A204.1 (cell line): ENCODE measurements around the gene MS4A4E.
"Not testable (repeated sequence)": the region's sequence is repeated elsewhere in the genome, so short reads cannot be mapped to it uniquely, and the experiment has no call there.

Experiments used
- FAIRE-seq: peaks from 2 replicates; lab custom pipeline; 2012; peaks lifted over from hg19 to GRCh38; lab: Jason Lieb, UNC

The MS4A4E gene

GRCh38 chr11:60221181-60221580 lies 21.8 kb downstream of the MS4A4E start:
- no peak for FAIRE-seq

GRCh38 chr11:60214386-60214785 lies 28.6 kb downstream of the MS4A4E start:
- FAIRE-seq, result no peak

GRCh38 chr11:60211206-60211605 lies 31.7 kb downstream of the MS4A4E start:
- no peak for FAIRE-seq

DNA sequence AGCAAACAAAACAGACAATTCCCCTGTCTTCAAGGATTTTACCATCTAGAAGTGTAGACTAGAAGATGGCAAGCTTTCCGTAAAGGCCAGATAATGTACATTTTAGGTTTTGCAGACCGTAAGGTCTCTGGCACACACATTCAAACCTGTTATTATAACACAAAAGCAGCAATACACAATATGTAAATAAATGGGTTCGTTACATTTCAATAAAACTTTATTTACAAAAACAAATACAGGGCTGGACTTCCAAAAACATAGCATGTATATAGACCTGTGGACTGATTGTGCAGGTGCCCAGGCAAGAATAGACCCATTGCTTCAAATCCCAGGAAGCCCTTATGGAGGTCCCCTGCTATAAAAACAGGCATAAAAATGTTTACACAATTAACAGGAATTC lies 33.0 kb downstream of the MS4A4E start:
- FAIRE-seq, result no peak

DNA sequence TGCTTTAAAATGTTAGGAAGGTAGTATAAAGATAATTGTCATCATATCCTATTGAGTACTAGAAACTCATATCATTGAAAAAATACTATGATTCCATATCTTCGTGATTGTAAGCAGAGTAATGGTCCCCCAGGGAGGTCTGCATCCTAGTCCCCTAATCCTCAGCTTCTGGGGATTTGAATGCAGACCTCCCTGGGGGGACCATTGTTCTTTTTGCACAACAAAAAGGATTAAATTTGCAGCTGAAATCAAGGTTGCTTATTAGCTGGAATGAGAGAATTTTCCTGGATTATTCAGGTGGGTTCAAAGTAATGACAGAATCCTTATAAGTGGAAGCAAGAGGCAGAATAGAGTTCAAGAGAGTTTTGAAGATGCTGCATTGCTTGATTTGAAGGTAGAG lies 34.0 kb downstream of the MS4A4E start:
- FAIRE-seq, result no peak

GRCh38 chr11:60208146-60208895 lies 34.6 kb downstream of the MS4A4E start:
- FAIRE-seq, result no peak

- no peak for FAIRE-seq
These were observed 36.3 kb downstream of the MS4A4E start for GRCh38 chr11:60206616-60207015.

- FAIRE-seq, result no peak
These were observed 38.0 kb downstream of the MS4A4E start for GRCh38 chr11:60204922-60205321.

DNA sequence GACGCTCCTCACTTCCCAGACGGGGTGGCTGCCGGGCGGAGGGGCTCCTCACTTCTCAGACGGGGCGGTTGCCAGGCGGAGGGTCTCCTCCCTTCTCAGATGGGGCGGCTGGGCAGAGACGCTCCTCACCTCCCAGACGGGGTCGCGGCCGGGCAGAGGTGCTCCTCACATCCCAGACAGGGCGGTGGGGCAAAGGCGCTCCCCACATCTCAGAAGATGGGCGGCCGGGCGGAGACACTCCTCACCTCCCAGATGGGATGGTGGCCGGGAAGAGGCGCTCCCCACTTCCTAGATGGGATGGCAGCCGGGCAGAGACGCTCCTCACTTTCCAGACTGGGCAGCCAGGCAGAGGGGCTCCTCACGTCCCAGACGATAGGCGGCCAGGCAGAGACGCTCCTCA lies 41.6 kb downstream of the MS4A4E start:
- FAIRE-seq, result not testable (repeated sequence)

- no peak for FAIRE-seq
These were observed 45.5 kb downstream of the MS4A4E start for GRCh38 chr11:60197442-60197841.

- FAIRE-seq, result no peak
These were observed 47.0 kb downstream of the MS4A4E start for GRCh38 chr11:60195923-60196368.

- no peak for FAIRE-seq
These were observed 48.4 kb downstream of the MS4A4E start for GRCh38 chr11:60194511-60194910.

GRCh38 chr11:60193687-60194433 lies 49.1 kb downstream of the MS4A4E start:
- no peak for FAIRE-seq

DNA sequence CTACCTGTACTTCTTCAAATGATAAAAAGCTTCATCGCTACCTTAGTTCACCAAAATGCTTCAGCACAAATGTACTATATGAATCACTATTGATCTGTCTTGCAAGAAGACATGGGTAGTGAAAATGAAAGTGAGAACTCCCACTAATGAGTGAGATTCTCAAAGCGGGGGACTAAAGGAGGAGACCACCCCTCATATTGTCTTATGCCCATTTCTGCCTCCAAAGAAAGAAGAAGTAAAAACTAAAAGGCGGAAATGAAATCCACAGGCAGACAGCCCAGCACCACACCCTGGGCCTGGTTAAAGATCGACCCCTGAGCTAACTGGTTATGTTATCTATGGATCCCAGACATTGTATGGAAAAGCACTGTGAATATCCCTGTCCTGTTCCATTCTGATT lies 50.4 kb downstream of the MS4A4E start:
- not testable (repeated sequence) for FAIRE-seq

DNA sequence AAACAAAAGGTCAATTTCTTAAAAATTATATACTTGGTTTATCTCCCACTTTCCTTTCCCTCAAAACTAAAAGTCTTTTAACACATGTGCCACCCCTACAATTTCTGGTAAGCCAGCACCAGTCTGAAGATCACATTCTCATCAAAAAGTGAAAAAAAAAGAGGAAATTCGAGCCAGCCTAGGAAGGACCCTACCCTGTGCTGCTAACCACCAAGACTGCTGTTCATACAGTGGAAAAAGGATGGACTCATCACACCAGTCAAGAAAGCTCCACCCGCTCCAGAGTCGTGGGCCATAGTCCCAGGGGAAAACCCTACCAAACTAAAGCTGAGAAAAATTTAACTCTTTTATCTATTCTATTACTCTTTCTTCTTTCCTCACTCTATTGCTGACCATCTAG lies 54.5 kb downstream of the MS4A4E start:
- FAIRE-seq, result not testable (repeated sequence)

DNA sequence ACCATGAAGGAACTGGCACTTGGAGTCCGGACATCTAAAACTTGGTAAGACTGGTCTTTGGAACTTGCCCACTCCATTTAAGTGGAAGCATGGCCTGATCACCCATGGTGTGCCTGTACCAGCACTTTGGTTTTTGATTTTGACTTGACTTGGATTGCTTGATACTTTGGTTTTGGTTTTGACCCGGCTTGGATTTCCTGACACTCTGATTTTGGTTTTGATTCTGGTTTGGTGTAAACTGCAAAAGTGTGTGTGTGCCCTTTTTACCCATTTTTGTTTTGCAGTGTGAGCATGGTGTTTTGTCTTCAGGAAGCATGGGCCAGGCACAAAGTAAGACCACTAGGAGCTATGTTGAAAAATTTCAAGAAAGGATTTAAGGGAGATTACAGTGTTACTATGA lies 56.8 kb downstream of the MS4A4E start:
- not testable (repeated sequence) for FAIRE-seq

GRCh38 chr11:60185512-60185827 lies 57.5 kb downstream of the MS4A4E start:
- not testable (repeated sequence) for FAIRE-seq

GRCh38 chr11:60184824-60185511 lies 58.0 kb downstream of the MS4A4E start:
- no peak for FAIRE-seq

DNA sequence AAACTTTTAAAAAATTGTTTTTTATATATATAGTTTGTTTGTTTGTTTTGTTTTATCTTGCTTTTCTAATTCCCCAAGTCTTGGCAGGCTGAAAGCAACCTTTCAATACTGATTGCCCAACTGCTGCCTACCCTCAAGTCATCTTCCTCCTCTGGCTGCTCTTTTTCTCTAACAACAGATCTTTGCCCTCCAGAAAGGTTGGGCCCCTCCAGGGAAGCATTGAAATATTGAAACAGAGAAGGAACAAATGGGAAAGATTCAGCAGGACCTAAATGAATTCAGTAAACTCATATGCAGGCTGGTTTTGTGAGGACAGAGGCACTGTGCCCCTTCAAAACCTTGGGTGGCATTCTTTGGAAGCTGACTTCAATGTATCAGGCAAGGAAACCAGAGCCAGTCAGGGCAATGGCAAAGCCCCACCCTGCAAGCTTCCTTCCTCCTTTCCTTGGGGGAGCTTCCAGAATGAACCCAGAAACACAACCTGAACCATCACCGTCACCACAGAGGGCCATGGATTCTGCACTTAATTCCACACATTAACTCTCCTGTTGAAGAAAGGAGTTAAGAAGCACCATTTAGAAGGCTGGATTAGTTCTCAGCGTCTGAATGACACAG lies 59.2 kb downstream of the MS4A4E start:
- no peak for FAIRE-seq

GRCh38 chr11:60182541-60183330 lies 60.2 kb downstream of the MS4A4E start, which contains the start of gene MS4A6A:
TSS of gene MS4A6A (minus strand) at chr11:60183083. CDS start at chr11:60181727, 1,356 bp downstream.
- FAIRE-seq, result no peak

DNA sequence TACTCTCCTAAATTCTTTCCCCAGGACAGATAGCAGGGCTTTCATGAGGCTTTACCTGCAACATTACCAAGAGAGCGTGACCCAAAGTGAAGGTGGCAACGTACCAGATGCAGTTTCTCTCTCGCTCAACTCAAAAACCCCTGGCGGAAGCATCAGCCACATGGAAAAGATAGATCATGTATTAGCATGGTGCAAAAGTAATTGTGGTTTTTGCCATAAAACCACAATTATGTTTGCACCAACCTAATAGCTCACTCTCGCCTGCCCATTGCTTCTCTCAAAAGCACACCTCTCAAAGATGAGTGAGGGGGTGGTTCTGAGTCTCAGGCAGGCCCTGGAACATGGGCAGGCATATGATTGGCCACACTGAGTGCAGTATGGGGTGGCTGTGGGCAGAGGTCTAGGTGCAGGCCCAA lies 67.1 kb downstream of the MS4A4E start:
- FAIRE-seq, result no peak

- FAIRE-seq, result no peak
These were observed 70.9 kb downstream of the MS4A4E start for GRCh38 chr11:60172011-60172410.
